OCI-LY7 (cell line): ENCODE results near the gene PDZD7.
"Not testable (repeated sequence)": the region's sequence is repeated elsewhere in the genome, so short reads cannot be mapped to it uniquely, and the experiment has no call there.

Experiments used
- EZH2phosphoT487 ChIP-seq: fragments of 200-600 bp; sonication (generic); IDR thresholded peaks from 2 replicates; pipeline ENCODE4 v1.6.1; 2018; ENCODE audit warnings: low read depth, borderline replicate concordance, mild to moderate bottlenecking, mixed run types, antibody characterized with exemption, low read length, moderate library complexity, mixed read lengths
- TF ChIP-seq, protein P1 (sequence below): fragments of 200-600 bp; sonication (generic); conservative IDR thresholded peaks from 2 replicates; pipeline ENCODE4 v1.5.1; 2014; ENCODE audit warnings: mild to moderate bottlenecking, antibody characterized with exemption, low read length, moderate library complexity, mixed read lengths

DNA sequence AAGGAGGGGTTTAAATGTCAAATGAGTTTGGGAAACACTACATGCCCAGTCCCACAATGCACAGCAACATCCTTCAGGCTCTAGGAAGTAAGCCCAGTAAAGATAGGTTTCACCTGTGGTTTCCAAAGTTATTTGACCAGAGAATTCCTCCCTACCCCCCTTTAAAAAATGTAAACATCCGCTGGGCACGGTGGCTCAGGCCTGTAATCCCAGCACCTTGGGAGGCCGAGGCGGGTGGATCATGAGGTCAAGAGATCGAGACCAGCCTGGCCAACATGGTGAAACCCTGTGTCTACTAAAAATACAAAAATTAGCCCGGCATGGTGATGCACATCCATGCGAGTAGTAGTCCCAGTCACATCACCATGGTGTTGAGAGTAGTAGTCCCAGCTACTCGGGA lies 55.5 kb downstream of the PDZD7 start:
- TF ChIP-seq, protein P1, sequence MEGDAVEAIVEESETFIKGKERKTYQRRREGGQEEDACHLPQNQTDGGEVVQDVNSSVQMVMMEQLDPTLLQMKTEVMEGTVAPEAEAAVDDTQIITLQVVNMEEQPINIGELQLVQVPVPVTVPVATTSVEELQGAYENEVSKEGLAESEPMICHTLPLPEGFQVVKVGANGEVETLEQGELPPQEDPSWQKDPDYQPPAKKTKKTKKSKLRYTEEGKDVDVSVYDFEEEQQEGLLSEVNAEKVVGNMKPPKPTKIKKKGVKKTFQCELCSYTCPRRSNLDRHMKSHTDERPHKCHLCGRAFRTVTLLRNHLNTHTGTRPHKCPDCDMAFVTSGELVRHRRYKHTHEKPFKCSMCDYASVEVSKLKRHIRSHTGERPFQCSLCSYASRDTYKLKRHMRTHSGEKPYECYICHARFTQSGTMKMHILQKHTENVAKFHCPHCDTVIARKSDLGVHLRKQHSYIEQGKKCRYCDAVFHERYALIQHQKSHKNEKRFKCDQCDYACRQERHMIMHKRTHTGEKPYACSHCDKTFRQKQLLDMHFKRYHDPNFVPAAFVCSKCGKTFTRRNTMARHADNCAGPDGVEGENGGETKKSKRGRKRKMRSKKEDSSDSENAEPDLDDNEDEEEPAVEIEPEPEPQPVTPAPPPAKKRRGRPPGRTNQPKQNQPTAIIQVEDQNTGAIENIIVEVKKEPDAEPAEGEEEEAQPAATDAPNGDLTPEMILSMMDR: not testable (repeated sequence)
- not testable (repeated sequence) for TF ChIP-seq EZH2phosphoT487
